ENCODE data around the gene FOXJ2. TPM values are rescaled to one million over a fixed set of nuclear protein-coding genes. Genes with fewer than 3 reads are reported as not detected.

FOXJ2 gene
- total RNA-seq, 1 experiment from 2014 or later: 5.5 TPM

GRCh38 chr12:8031872-8032241, 659 bp upstream of the FOXJ2 start:
- H3K27ac Mint-ChIP-seq: no peak overlapping the region
- no peak overlapping the region for H3K27ac ChIP-seq (ENCODE audit: insufficient read length, low read depth, low read length)
- no peak overlapping the region for H3K9ac ChIP-seq (ENCODE audit: extremely low read depth, insufficient read length, low read length)

More at GRCh38 chr12:8031872-8032241, 659 bp upstream of the FOXJ2 start:
- Mint-ChIP-seq H3K36me3 (ENCODE audit: insufficient read depth in 1 of 3, low read depth in 3 of 3) (no peaks in the 10 kb centered on the region; a peak in 1 of 7 replicates), H3K4me1 (peaks cover 39 to 52% of the 10 kb centered on the region in 2 experiments), H3K4me3 (peak overlapping the region; percentile 74 to 87), H3K27me3 (ENCODE audit: low read depth) (peaks cover 5% of the 10 kb centered on the region), H3K9me3 (no peaks in the 10 kb centered on the region)
- Histone ChIP-seq H2BK12ac (ENCODE audit: insufficient read length, low read depth, low read length) (no peak overlapping the region), H2AFZ (ENCODE audit: low read length) (no peak overlapping the region), H3K79me1 (ENCODE audit: insufficient read depth, low read depth, low read length, poor library complexity, severe bottlenecking) (no peaks in the 10 kb centered on the region), H2AK5ac (ENCODE audit: insufficient read length, low read length) (no peak overlapping the region), H3T11ph (ENCODE audit: low read length) (no peak overlapping the region), H3K56ac (ENCODE audit: insufficient read length, low read depth, low read length) (no peak overlapping the region), H2BK5ac (ENCODE audit: insufficient read length, low read length) (no peak overlapping the region), H2BK120ac (ENCODE audit: low read depth, low read length, poor library complexity, severe bottlenecking) (no peak overlapping the region), H4K8ac (replicated peaks; ENCODE audit: insufficient read length, low read depth, low read length) (no peak overlapping the region), H3K18ac (ENCODE audit: insufficient read length, low read depth, low read length) (no peak overlapping the region), H3K4me1 (ENCODE audit: insufficient read depth, low read length) (peaks cover 20% of the 10 kb centered on the region; the same call in 1 of the 2 replicates), H3K9me3 (ENCODE audit: control insufficient read depth, low read depth, low read length) (no peaks in the 10 kb centered on the region), H2BK15ac (ENCODE audit: low read depth, low read length) (no peak overlapping the region), H3K23ac (ENCODE audit: insufficient read length, low read depth, low read length) (no peak overlapping the region), H3K27me3 (ENCODE audit: insufficient read depth, low read length) (no peaks in the 10 kb centered on the region), H3K4me2 (ENCODE audit: insufficient read depth, insufficient read length, low read length) (peak overlapping the region; percentile 82), H3K14ac (ENCODE audit: insufficient read depth, low read length) (no peak overlapping the region), H3K23me2 (ENCODE audit: insufficient read length, low read depth, low read length, poor library complexity, severe bottlenecking) (peaks cover 13% of the 10 kb centered on the region), H4K5ac (ENCODE audit: insufficient read length, low read depth, low read length) (no peak overlapping the region), H3K4ac (ENCODE audit: low read depth, low read length) (no peak overlapping the region), H2BK20ac (ENCODE audit: low read depth, low read length, poor library complexity, severe bottlenecking) (no peak overlapping the region), H4K91ac (ENCODE audit: insufficient read length, low read depth, low read length) (no peak overlapping the region), H3K79me2 (ENCODE audit: insufficient read depth, low read length) (no peaks in the 10 kb centered on the region; the same call in 1 of the 2 replicates), H4K20me1 (ENCODE audit: control insufficient read depth, insufficient read depth, insufficient read length) (no peaks in the 10 kb centered on the region)
- no CpG with 5 or more reads among the region's 5 CpGs for WGBS (ENCODE audit: extremely low coverage, insufficient read length, low lambda C conversion rate)
- TF ChIP-seq CTCF (conservative IDR thresholded peaks at IDR 0.05): no peak
- DNase-seq: no peak

Data from H9 (cell line).